Suppressor macrophage treated with lipopolysaccharide for 1 hour (primary cell): ENCODE measurements around the gene ZFYVE28.

Experiments used
- DNase-seq, 3 donors: peaks; one replicate each; pipeline ENCODE4 v3.0.0-alpha.2; 2020 to 2022

ZFYVE28 gene

GRCh38 chr4:2270341-2271165, 147.9 kb downstream of the ZFYVE28 start:
- no peak for DNase-seq

- no peak for DNase-seq
Measured at GRCh38 chr4:2269618-2270163, 148.8 kb downstream of the ZFYVE28 start.

- DNase-seq, result no peak
Measured at GRCh38 chr4:2269206-2269531, 149.3 kb downstream of the ZFYVE28 start.

GRCh38 chr4:2268357-2269205, 149.9 kb downstream of the ZFYVE28 start:
- peak in 2 of 3 donors; percentile 10 to 12 for DNase-seq

GRCh38 chr4:2267841-2268240, 150.6 kb downstream of the ZFYVE28 start:
- no peak for DNase-seq

- no peak for DNase-seq
Measured at GRCh38 chr4:2267320-2267811, 151.1 kb downstream of the ZFYVE28 start.

- DNase-seq, result no peak
Measured at GRCh38 chr4:2266821-2267220, 151.6 kb downstream of the ZFYVE28 start.

- no peak for DNase-seq
Measured at GRCh38 chr4:2266181-2266580, 152.3 kb downstream of the ZFYVE28 start.

- DNase-seq, result no peak
Measured at GRCh38 chr4:2265113-2266110, 153.0 kb downstream of the ZFYVE28 start.

GRCh38 chr4:2264481-2265041, 153.9 kb downstream of the ZFYVE28 start:
- no peak for DNase-seq

- DNase-seq, result no peak
Measured at GRCh38 chr4:2263926-2264321, 154.5 kb downstream of the ZFYVE28 start.

GRCh38 chr4:2262944-2263250, 155.5 kb downstream of the ZFYVE28 start:
- no peak for DNase-seq

GRCh38 chr4:2262145-2262943, 156.1 kb downstream of the ZFYVE28 start:
- peak; percentile 100 for DNase-seq

GRCh38 chr4:2261853-2262144, 156.6 kb downstream of the ZFYVE28 start, which contains the start of gene MXD4:
Gene MXD4 (minus strand): TSS chr4:2262109. CDS start chr4:2261980, 129 bp downstream.
- no peak for DNase-seq

GRCh38 chr4:2261110-2261852, 157.2 kb downstream of the ZFYVE28 start:
- DNase-seq, result peak; percentile 60 to 89 (median 77)

GRCh38 chr4:2260344-2261109, 157.9 kb downstream of the ZFYVE28 start:
- no peak for DNase-seq

- DNase-seq, result no peak
Measured at GRCh38 chr4:2259541-2260343, 158.7 kb downstream of the ZFYVE28 start.

- DNase-seq, result no peak
Measured at GRCh38 chr4:2259036-2259540, 159.4 kb downstream of the ZFYVE28 start.
